GM12878 (cell line): ENCODE measurements around the gene CNKSR1. TPM values are rescaled to one million over a fixed set of nuclear protein-coding genes. Genes with fewer than 3 reads are reported as not detected.

ENCODE experiments used
- ATAC-seq: fragments of 200-7000 bp; cut with Tn5 transposase; 3 replicates; pipeline ENCODE4 v1.9.1; 2020; ENCODE audit warnings: mild to moderate bottlenecking, moderate library complexity
- BruUV-seq: library from RNA; stranded (reverse); fragments of 400-500 nt; replicated peaks from 2 replicates; lab custom pipeline; 2021; lab: Mats Ljungman, UMichigan
- CTCF ChIA-PET: fragments of 300-600 bp; sonication (Branson Sonifier 250); formaldehyde crosslinking; extraction: SDS; loops from one replicate; lab custom pipeline; 2021; ENCODE audit warnings: inconsistent platforms; lab: Yijun Ruan, JAX
- POLR2A ChIA-PET: fragments of 350-600 bp; formaldehyde crosslinking; extraction: SDS; loops from one replicate; lab custom pipeline; 2021; ENCODE audit warnings: inconsistent platforms; lab: Charles Lee
- RAD21 ChIA-PET: fragments of 300-600 bp; sonication (Branson Sonifier 250); formaldehyde crosslinking; loops from one replicate; lab custom pipeline; 2023; ENCODE audit warnings: antibody characterized with exemption; ENCODE audit not compliant: unreplicated experiment; lab: Charles Lee
- SMC1A ChIA-PET: fragments of 300-600 bp; sonication (Branson Sonifier 250); formaldehyde crosslinking; loops from one replicate; lab custom pipeline; 2023; ENCODE audit not compliant: unreplicated experiment, uncharacterized antibody; lab: Charles Lee
- DNase-seq: peaks from one replicate; pipeline ENCODE4 v3.0.0-alpha.2; 2011; ENCODE audit warnings: low read depth, low spot score
- FAIRE-seq: peaks from 3 replicates; lab custom pipeline; 2011; peaks lifted over from hg19 to GRCh38; lab: Jason Lieb, UNC
- H2AFZ ChIP-seq: 2 replicates; pipeline ENCODE4 v1.6.0; 2011; ENCODE audit warnings: low read depth, low read length, control low read depth; ENCODE audit not compliant: control insufficient read depth
- H3K27ac ChIP-seq: 2 replicates; pipeline ENCODE4 v1.5.1; 2011; ENCODE audit warnings: control low read depth; ENCODE audit not compliant: control insufficient read depth, insufficient read depth
- H3K27me3 ChIP-seq, 2 experiments: replicated peaks in 1 of 2; 2 replicates each; pipeline versions ENCODE4 v1.6.0 to v1.6.1; 2011; ENCODE audit warnings: low read length in 1 of 2; ENCODE audit not compliant: control insufficient read depth in 2 of 2, insufficient read depth in 2 of 2
- H3K36me3 ChIP-seq, 2 experiments: 2 replicates each; pipeline ENCODE4 v1.5.1; 2011; ENCODE audit warnings: low read length in 1 of 2; ENCODE audit not compliant: control insufficient read depth in 2 of 2, insufficient read depth in 2 of 2
- H3K4me1 ChIP-seq: 2 replicates; pipeline ENCODE4 v1.6.1; 2011; ENCODE audit warnings: mild to moderate bottlenecking, low read length, moderate library complexity, mixed read lengths; ENCODE audit not compliant: control insufficient read depth, insufficient read depth
- H3K4me2 ChIP-seq: 2 replicates; pipeline ENCODE4 v1.6.0; 2011; ENCODE audit warnings: control low read depth; ENCODE audit not compliant: control insufficient read depth, insufficient read depth
- H3K4me3 ChIP-seq: fragments of 200-600 bp; sonication (generic); 2 replicates; pipeline ENCODE4 v1.5.1; 2016
- H3K79me2 ChIP-seq: 2 replicates; pipeline ENCODE4 v1.6.0; 2011; ENCODE audit warnings: low read length; ENCODE audit not compliant: control insufficient read depth, insufficient read depth
- H3K9ac ChIP-seq: 2 replicates; pipeline ENCODE4 v1.8.0; 2011; ENCODE audit warnings: low read length, control low read depth, mixed read lengths; ENCODE audit not compliant: control insufficient read depth, insufficient read depth
- H3K9me3 ChIP-seq: replicated peaks from 3 replicates; pipeline ENCODE4 v1.5.1; 2011; ENCODE audit warnings: mild to moderate bottlenecking, low read length; ENCODE audit not compliant: control insufficient read depth, insufficient read depth
- H4K20me1 ChIP-seq: 2 replicates; pipeline ENCODE4 v1.6.0; 2011; ENCODE audit not compliant: control insufficient read depth, insufficient read depth
- BHLHE40 ChIP-seq, 2 experiments: fragments of 450-650 bp in 1 of 2; IDR thresholded peaks; 2 replicates each; pipeline ENCODE4 v1.6.1; 2011 to 2017; ENCODE audit warnings: low read depth in 2 of 2, borderline replicate concordance in 1 of 2, improper control_type of control experiment in 1 of 2, low read length in 1 of 2, mild to moderate bottlenecking in 1 of 2
- KLF5 ChIP-seq: fragments of 450-650 bp; IDR thresholded peaks from 2 replicates; pipeline ENCODE4 v1.6.1; 2014; ENCODE audit warnings: mild to moderate bottlenecking; ENCODE audit not compliant: partially characterized antibody
- MTA2 ChIP-seq: fragments of 450-650 bp; IDR thresholded peaks from 2 replicates; pipeline ENCODE4 v1.6.1; 2016; ENCODE audit warnings: low read depth, mild to moderate bottlenecking, moderate library complexity
- MTA3 ChIP-seq: IDR thresholded peaks from 2 replicates; pipeline ENCODE4 v1.6.1; 2012; ENCODE audit warnings: low read length, inconsistent platforms, borderline replicate concordance
- NFXL1 ChIP-seq: fragments of 450-650 bp; IDR thresholded peaks from 2 replicates; pipeline ENCODE4 v1.6.1; 2017; ENCODE audit warnings: antibody characterized with exemption, mild to moderate bottlenecking, borderline replicate concordance
- NFYA ChIP-seq: IDR thresholded peaks from 2 replicates; pipeline ENCODE4 v1.6.1; 2011; ENCODE audit warnings: low read depth, mild to moderate bottlenecking, low read length, improper control_type of control experiment, borderline replicate concordance
- SMAD1 ChIP-seq: fragments of 450-650 bp; IDR thresholded peaks from 2 replicates; pipeline ENCODE4 v1.6.1; 2018; ENCODE audit warnings: mild to moderate bottlenecking, low read depth; ENCODE audit not compliant: partially characterized antibody
- STAT1 ChIP-seq: fragments of 450-650 bp; conservative IDR thresholded peaks from 2 replicates; pipeline ENCODE4 v1.6.1; 2014; ENCODE audit warnings: antibody characterized with exemption, mild to moderate bottlenecking
- TCF3 ChIP-seq: IDR thresholded peaks from 2 replicates; pipeline ENCODE4 v1.6.1; 2012; ENCODE audit warnings: low read depth, mild to moderate bottlenecking, low read length, borderline replicate concordance; ENCODE audit not compliant: insufficient read depth
- ZNF24 ChIP-seq: fragments of 450-650 bp; IDR thresholded peaks from 2 replicates; pipeline ENCODE4 v1.6.1; 2017; ENCODE audit warnings: antibody characterized with exemption, mild to moderate bottlenecking
- ZNF274 ChIP-seq: IDR thresholded peaks from one replicate; pipeline ENCODE4 v1.8.0; 2011; ENCODE audit not compliant: insufficient read length, insufficient read depth
- WGBS: methylation state at CpG from one replicate; pipeline ENCODE4 v1.1.6; 2016; ENCODE audit warnings: low lambda C conversion rate; ENCODE audit not compliant: insufficient replicate concordance, insufficient coverage; ENCODE audit errors: missing lambda C conversion rate; 5-methylcytosine and 5-hydroxymethylcytosine counted together
- in situ Hi-C: fragments of 300-500 bp; cut with MboI; formaldehyde crosslinking; loops from 9 replicates; pipeline ENCODE4 v1.14.3; 2018; ENCODE audit warnings: mixed read lengths
- intact Hi-C: fragments of 100-400 bp; cut with micrococcal nuclease; formaldehyde crosslinking; loops from one replicate; pipeline ENCODE4 v1.14.2; 2022; ENCODE audit not compliant: unreplicated experiment
- polyA plus RNA-seq, 11 experiments: library from polyadenylated mRNA; depleted of rRNA in 4 of 11; unstranded in 6 of 11; stranded (reverse) in 5 of 11; fragments of >200 nt; fragmentation: Nextera tagmentation in 4 of 11; fragmentation: Illumina TruSeq in 1 of 11; extraction: Ambion mirVana in 4 of 11; extraction: Trizol in 1 of 11; gene quantifications; 1 replicate in 1 of 11; 2 replicates in 10 of 11; pipeline versions ENCODE4 v1.2.1 to v1.2.3, GENCODE V29; 2011 to 2016; ENCODE audit warnings: inconsistent platforms in 2 of 11, missing spikeins in 2 of 11, low read depth in 1 of 11
- total RNA-seq, 4 experiments: library from RNA; depleted of rRNA in 3 of 4; stranded (reverse); fragments of >200 nt in 3 of 4; fragmentation: Illumina TruSeq in 1 of 4; extraction: Trizol in 1 of 4; gene quantifications; 2 replicates each; pipeline versions ENCODE4 v1.2.1 to v1.2.3, GENCODE V29; 2013 to 2021
- TF ChIP-seq, protein P1 (sequence below): fragments of 450-650 bp; IDR thresholded peaks from 2 replicates; pipeline ENCODE4 v1.6.1; 2016; ENCODE audit warnings: mild to moderate bottlenecking
- TF ChIP-seq, protein P2 (sequence below): fragments of 450-650 bp; IDR thresholded peaks from 2 replicates; pipeline ENCODE4 v1.6.1; 2017; ENCODE audit warnings: antibody characterized with exemption, mild to moderate bottlenecking, moderate library complexity

The CNKSR1 gene
- total and polyA plus RNA-seq, 10 of the 15 experiments (the other 5 are each of a cell fraction or from before 2014, with no cell fraction given) = 0.06 to 1.2 (median 0.86) TPM

DNA sequence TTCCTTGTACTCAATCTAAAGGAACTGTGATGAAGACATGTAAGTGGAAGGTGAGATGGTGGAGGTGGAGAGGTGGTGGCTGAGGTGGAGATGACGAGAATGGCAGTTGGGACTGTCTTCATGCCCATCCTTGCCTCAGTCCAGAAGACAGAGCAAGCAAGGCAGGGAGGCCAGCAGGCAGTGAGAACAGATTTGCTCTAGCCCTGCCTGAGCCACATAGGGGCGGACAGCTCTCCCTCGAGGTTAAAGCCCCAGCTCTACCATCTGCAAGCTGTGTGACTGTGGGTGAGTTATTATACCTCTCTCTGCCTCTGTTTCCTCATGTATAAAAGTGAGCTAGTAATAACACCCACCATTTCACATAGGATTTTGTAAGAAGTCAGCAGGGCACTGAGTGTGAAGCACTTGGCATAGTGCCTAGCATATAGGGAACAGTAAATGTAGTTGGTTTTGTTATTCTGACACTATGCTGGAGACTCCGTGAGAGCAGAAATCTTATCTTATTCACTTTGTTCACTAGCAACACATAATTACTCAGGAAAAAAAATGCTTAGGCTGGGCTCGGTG lies 23.2 kb upstream of the CNKSR1 start:
- CTCF ChIA-PET = interaction anchor here (0.6 to 4.8 kb wide), 3 partner anchors 9 to 52 kb away, joined by 3 to 24 read pairs (median 5); no protein-coding TSS in a partner anchor
- H3K9me3 ChIP-seq = no peaks in the 10 kb centered on the region
- in situ Hi-C loops = no loop called here
- H3K79me2 ChIP-seq = no peaks in the 10 kb centered on the region
- no peak for DNase-seq
- no peak for FAIRE-seq
- TF ChIP-seq ZNF24 (no peak), SMAD1 (no peak), NFYA (no peak), MTA2 (no peak), KLF5 (no peak), ZNF274 (no peak), BHLHE40 (IDR thresholded peaks at IDR 0.05; ENCODE audit: borderline replicate concordance in 1 of 2, low read depth in 2 of 2, low read length in 1 of 2) (no peak), TCF3 (no peak), STAT1 (no peak), NFXL1 (no peak), MTA3 (no peak)
- TF ChIP-seq, protein P1, sequence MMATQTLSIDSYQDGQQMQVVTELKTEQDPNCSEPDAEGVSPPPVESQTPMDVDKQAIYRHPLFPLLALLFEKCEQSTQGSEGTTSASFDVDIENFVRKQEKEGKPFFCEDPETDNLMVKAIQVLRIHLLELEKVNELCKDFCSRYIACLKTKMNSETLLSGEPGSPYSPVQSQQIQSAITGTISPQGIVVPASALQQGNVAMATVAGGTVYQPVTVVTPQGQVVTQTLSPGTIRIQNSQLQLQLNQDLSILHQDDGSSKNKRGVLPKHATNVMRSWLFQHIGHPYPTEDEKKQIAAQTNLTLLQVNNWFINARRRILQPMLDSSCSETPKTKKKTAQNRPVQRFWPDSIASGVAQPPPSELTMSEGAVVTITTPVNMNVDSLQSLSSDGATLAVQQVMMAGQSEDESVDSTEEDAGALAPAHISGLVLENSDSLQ = no peak
- TF ChIP-seq, protein P2, sequence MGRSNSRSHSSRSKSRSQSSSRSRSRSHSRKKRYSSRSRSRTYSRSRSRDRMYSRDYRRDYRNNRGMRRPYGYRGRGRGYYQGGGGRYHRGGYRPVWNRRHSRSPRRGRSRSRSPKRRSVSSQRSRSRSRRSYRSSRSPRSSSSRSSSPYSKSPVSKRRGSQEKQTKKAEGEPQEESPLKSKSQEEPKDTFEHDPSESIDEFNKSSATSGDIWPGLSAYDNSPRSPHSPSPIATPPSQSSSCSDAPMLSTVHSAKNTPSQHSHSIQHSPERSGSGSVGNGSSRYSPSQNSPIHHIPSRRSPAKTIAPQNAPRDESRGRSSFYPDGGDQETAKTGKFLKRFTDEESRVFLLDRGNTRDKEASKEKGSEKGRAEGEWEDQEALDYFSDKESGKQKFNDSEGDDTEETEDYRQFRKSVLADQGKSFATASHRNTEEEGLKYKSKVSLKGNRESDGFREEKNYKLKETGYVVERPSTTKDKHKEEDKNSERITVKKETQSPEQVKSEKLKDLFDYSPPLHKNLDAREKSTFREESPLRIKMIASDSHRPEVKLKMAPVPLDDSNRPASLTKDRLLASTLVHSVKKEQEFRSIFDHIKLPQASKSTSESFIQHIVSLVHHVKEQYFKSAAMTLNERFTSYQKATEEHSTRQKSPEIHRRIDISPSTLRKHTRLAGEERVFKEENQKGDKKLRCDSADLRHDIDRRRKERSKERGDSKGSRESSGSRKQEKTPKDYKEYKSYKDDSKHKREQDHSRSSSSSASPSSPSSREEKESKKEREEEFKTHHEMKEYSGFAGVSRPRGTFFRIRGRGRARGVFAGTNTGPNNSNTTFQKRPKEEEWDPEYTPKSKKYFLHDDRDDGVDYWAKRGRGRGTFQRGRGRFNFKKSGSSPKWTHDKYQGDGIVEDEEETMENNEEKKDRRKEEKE = no peak
- H3K9ac ChIP-seq = no peak overlapping the region
- H3K27ac ChIP-seq = no peak overlapping the region
- 19% methylated on average over 5 of the region's 5 CpGs for WGBS
- no peaks in the 10 kb centered on the region for H4K20me1 ChIP-seq
- no peak for ATAC-seq
- H3K4me3 ChIP-seq = no peak overlapping the region
- no peak overlapping the region for H3K4me2 ChIP-seq
- H3K36me3 ChIP-seq = no peaks in the 10 kb centered on the region
- SMC1A ChIA-PET = interaction anchor here (1.3 kb wide), 1 partner anchor 9 kb away, joined by 5 read pairs; no protein-coding TSS in a partner anchor
- H2AFZ ChIP-seq = no peak overlapping the region
- intact Hi-C loops = no loop called here
- POLR2A ChIA-PET = no interaction called here
- no TSS peak for BruUV-seq
- H3K27me3 ChIP-seq = peaks cover 1 to 9% of the 10 kb centered on the region in 2 experiments
- RAD21 ChIA-PET = interaction anchor here (1.9 kb wide), 1 partner anchor 9 kb away, joined by 6 read pairs; no protein-coding TSS in a partner anchor
- no peaks in the 10 kb centered on the region for H3K4me1 ChIP-seq
